ENCODE results near the gene SIK1.

The SIK1 gene

DNA sequence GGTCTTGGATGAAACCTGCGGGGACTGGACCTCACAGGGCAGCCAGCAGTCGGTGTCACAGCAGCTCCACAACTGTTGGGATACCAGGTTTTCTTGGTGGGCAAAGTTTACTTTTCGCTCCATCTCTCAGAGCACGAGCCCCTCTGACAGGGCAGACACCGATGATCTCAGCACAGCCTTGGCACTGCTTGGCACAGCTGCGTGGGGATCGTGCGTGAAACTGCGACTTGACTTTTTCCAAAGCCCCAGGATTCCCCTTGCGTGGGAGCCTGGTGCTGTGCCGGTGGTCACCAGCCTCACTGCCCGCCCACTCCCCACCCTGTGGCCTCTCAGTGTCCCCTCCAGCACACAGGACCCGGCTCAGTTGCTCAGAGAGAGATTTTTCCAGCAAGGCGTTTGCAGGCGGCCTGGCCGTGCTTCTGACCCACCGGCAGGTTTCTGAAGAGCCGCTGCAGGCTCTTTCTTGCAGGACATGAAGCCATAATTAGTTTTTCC, 57.3 kb downstream of the SIK1 start:
- TF ChIP-seq ZFX (IDR thresholded peaks at IDR 0.05; ENCODE audit: borderline replicate concordance) (no peak), CTCF (IDR thresholded peaks at IDR 0.05) (no peak)
- no peak overlapping the region for H3K27ac ChIP-seq

- H3K27ac ChIP-seq, result no peak overlapping the region
- TF ChIP-seq ZFX (IDR thresholded peaks at IDR 0.05; ENCODE audit: borderline replicate concordance) (no peak), CTCF (IDR thresholded peaks at IDR 0.05) (no peak)
These were observed 57.8 kb downstream of the SIK1 start for GRCh38 chr21:43369124-43369523.

DNA sequence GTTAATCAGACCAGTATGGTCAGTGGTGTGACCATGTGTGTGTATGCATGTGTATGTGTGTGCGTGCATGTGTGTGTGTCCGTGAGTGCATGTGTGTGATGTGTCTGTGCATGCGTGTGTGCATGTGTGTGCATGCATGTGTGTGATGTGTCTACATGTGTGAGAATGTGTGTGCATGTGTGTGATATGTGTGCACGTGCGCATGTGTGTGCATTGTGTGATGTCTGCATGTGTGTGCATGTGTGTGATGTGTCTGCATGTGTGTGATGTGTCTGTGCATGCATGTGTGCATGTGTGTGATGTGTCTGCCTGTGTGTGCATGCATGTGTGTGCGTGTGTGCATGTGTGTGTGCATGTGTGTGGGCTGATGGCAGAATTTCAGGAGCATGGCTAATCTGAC, 58.2 kb downstream of the SIK1 start:
- H3K27ac ChIP-seq, result no peak overlapping the region
- TF ChIP-seq CTCF (IDR thresholded peaks at IDR 0.05), result no peak
- no peak for TF ChIP-seq ZFX (IDR thresholded peaks at IDR 0.05; ENCODE audit: borderline replicate concordance)

DNA sequence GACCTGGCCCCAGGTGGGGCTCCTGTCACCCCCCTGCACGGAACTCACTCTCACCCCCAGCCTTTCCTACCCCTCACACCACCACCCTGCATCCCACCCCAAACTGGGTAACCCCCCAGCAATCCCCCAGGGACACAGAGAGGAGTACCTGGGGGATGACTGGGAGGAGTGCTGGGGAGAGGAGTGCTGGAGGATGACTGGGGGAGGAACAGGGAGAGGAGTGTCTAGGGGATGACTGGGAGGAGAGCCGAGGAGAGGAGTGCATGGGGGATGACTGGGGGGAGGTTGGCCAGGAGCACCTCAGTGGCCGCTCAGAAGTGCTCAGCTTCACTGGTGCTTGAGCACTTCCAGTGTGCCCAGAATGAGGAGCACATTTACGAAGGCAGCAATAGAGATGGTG, 59.1 kb downstream of the SIK1 start:
- TF ChIP-seq CTCF (IDR thresholded peaks at IDR 0.05), result no peak
- no peak overlapping the region for H3K27ac ChIP-seq

DNA sequence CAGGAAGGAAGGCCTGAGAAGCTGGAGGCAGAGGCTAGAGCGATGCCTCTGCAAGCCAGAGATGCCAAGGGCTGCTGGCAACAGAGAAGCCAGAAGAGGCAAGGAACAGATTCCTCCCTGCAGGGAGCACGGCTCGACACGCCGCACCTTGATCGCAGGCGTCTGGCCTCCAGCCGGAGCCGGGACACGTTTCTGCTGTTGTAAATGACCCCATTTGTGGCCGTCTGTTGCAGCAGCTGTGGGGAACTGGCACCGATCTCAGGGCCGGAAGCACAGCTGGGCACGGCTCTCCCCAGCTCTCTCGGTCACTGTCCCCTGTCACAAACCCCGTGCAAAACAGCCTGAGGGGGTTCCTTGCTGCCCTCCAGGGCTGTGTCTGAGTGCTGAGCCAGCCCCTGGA, 59.6 kb downstream of the SIK1 start:
- TF ChIP-seq CTCF (IDR thresholded peaks at IDR 0.05), result no peak
- TF ChIP-seq ZFX (IDR thresholded peaks at IDR 0.05; ENCODE audit: borderline replicate concordance), result no peak
- no peak overlapping the region for H3K27ac ChIP-seq

DNA sequence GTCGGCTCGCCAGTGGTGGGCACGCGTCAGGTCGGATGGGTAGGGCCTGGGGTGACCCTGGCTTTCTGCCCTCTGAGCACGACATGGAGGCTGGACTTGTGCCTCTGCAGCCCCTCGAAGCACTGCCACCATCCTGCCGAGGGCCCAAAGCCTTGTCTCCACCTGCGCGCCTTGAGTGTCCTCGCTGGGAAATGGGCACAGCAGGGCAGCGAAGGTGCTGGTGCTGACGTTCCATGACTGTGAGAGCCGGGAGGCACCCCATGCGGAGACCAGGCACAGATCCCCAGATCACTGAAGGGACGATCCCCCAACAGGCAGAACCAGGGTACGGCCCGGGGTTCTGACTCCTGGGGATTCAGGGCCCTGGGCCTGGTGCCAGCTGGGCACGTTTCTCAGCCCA, 60.3 kb downstream of the SIK1 start:
- no peak overlapping the region for H3K27ac ChIP-seq
- TF ChIP-seq ZFX (IDR thresholded peaks at IDR 0.05; ENCODE audit: borderline replicate concordance) (no peak), CTCF (IDR thresholded peaks at IDR 0.05) (no peak)

DNA sequence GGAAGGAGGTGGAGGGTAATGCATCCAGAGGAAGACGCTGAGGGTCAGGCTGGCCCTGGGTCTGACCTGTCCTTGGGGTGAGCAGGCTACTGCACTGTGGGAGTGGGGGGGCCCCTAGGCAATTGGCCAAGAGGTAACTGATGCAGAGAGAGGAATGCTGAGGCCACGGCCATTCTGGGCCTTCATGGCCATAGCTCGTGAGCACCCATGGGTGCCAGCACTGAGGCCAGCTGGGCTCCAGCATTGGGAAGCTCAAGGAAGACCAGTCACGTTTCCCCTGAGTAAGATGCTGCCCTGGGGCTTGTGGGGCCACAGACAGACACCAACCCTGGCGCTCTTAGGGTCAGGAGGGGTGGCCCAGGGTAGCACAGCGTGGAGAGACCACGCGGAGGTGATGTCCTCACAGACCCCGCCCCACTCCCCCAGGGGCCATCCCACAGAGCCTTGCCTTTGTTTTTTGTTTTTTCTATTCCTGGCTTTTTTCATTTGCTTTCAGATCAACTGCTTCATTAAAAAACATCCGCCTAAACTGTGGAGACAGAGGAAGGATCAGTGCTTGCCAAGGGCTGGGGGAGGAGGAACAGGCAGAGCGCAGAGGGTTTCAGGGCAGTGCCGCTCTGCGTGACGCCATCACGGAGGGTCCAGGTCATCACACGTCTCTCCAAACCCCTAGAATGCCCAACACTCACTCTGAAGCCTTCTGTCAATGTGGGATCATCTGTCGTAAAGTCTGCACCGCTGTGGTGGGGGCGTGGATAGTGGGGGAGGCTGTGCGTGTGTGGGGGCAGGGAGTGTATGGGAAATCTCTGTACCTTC, 61.1 kb downstream of the SIK1 start:
- TF ChIP-seq ZFX (IDR thresholded peaks at IDR 0.05; ENCODE audit: borderline replicate concordance) (no peak), CTCF (IDR thresholded peaks at IDR 0.05) (no peak)
- H3K27ac ChIP-seq, result no peak overlapping the region

Measured in 22Rv1 (cell line).